Sciatic nerve (tissue), 2 donors: ENCODE results near the gene ABCD4. TPM values are rescaled to one million over a fixed set of nuclear protein-coding genes. Genes with fewer than 3 reads are reported as not detected.

Experiments
- ATAC-seq: fragments of 200-7000 bp; cut with Tn5 transposase; one replicate; pipeline ENCODE4 v1.9.1; 2020; ENCODE audit warnings: mild to moderate bottlenecking, moderate library complexity
- DNase-seq: peaks from one replicate; pipeline ENCODE4 v3.0.0-alpha.2; 2020; ENCODE audit warnings: low spot score
- intact Hi-C: fragments of 100-400 bp; cut with DNase I; formaldehyde crosslinking; loops from one replicate; pipeline ENCODE4 v1.14.2; 2022
- total RNA-seq: library from RNA; stranded (reverse); fragmentation: NEBNext Ultra II Directional; extraction: Animal tissue kit (Norgen Biotek cat#: 25700); gene quantifications from one replicate; pipeline ENCODE4 v1.2.1, GENCODE V29; 2021
- donor health status: DM: no; HTN: no; CAD: no.
- donor health status: DM: no; HTN: no; CAD: no.

Gene ABCD4
- total RNA-seq, 1 donor from 2014 or later: 89.7 TPM

- DNase-seq (no peak), ATAC-seq (no peak)
These were observed 60.5 kb downstream of the ABCD4 start for GRCh38 chr14:74242021-74242779.

GRCh38 chr14:74241652-74242017, 61.1 kb downstream of the ABCD4 start:
- DNase-seq (no peak), ATAC-seq (no peak)
- intact Hi-C loops: no loop called here

More at GRCh38 chr14:74242021-74242779, 60.5 kb downstream of the ABCD4 start:
- intact Hi-C loops: no loop called here

- intact Hi-C loops: no loop called here
- ATAC-seq (peak; percentile 27), DNase-seq (no peak)
These were observed 61.7 kb downstream of the ABCD4 start for GRCh38 chr14:74240794-74241651.

GRCh38 chr14:74239848-74240793, 62.6 kb downstream of the ABCD4 start:
- intact Hi-C loops: no loop called here
- DNase-seq: no peak
- peak; percentile 21 for ATAC-seq

GRCh38 chr14:74238974-74239847, 63.5 kb downstream of the ABCD4 start, which contains the start of gene VSX2:
TSS of gene VSX2 (plus strand) at chr14:74239449. CDS start at chr14:74239562, 113 bp downstream.
- no peak for ATAC-seq
- intact Hi-C loops: no loop called here
- no peak for DNase-seq

GRCh38 chr14:74237441-74237840, 65.3 kb downstream of the ABCD4 start:
- DNase-seq (no peak), ATAC-seq (no peak)
- intact Hi-C loops: no loop called here

Other genes starting within 250 kb of the ABCD4 start
- gene ALDH6A1, start 218.5 kb downstream of the ABCD4 start, total RNA-seq: 85.5 TPM
- gene LIN52, start 218.0 kb downstream of the ABCD4 start, total RNA-seq: 8.5 TPM
- not detected for gene VSX2, start 63.5 kb downstream of the ABCD4 start, total RNA-seq
- gene VRTN, start 45.5 kb upstream of the ABCD4 start, total RNA-seq: not detected
- gene SYNDIG1L, start 123.3 kb upstream of the ABCD4 start, total RNA-seq: 0.58 TPM
- gene NPC2, start 190.4 kb upstream of the ABCD4 start, total RNA-seq: 258 TPM
- 19.3 TPM for gene ISCA2, start 190.8 kb upstream of the ABCD4 start, total RNA-seq